GM23248 (cell line): ENCODE measurements around the gene TMEM184C. TPM values are rescaled to one million over a fixed set of nuclear protein-coding genes. Genes with fewer than 3 reads are reported as not detected.

Experiments used
- DNase-seq: peaks from one replicate; pipeline ENCODE4 v3.0.0-alpha.2; 2015
- H2AFZ ChIP-seq: fragments of 200-600 bp; sonication (generic); 2 replicates; pipeline ENCODE4 v1.6.1; 2016; ENCODE audit warnings: antibody characterized with exemption
- H3F3A ChIP-seq: fragments of 200-600 bp; sonication (generic); 2 replicates; pipeline ENCODE4 v1.6.1; 2016; ENCODE audit warnings: mild to moderate bottlenecking, antibody characterized with exemption, mixed run types; ENCODE audit not compliant: insufficient read depth
- H3K27ac ChIP-seq: fragments of 200-600 bp; sonication (generic); 2 replicates; pipeline ENCODE4 v1.5.1; 2016; ENCODE audit warnings: mild to moderate bottlenecking
- H3K27me3 ChIP-seq: fragments of 200-600 bp; sonication (generic); replicated peaks from 2 replicates; pipeline ENCODE4 v1.6.1; 2016; ENCODE audit warnings: mild to moderate bottlenecking; ENCODE audit not compliant: insufficient read depth
- H3K36me3 ChIP-seq: fragments of 200-600 bp; sonication (generic); 2 replicates; pipeline ENCODE4 v1.6.1; 2016; ENCODE audit warnings: low read depth, mild to moderate bottlenecking
- H3K4me1 ChIP-seq: fragments of 200-600 bp; sonication (generic); 2 replicates; pipeline ENCODE4 v1.6.1; 2016; ENCODE audit warnings: mild to moderate bottlenecking; ENCODE audit not compliant: insufficient read depth
- H3K4me2 ChIP-seq: fragments of 200-600 bp; sonication (generic); one replicate; pipeline ENCODE4 v1.6.1; 2016; ENCODE audit warnings: mild to moderate bottlenecking; ENCODE audit not compliant: unreplicated experiment
- H3K4me3 ChIP-seq: fragments of 200-600 bp; sonication (generic); 2 replicates; pipeline ENCODE4 v1.5.1; 2016; ENCODE audit warnings: mild to moderate bottlenecking
- H3K79me2 ChIP-seq: fragments of 200-600 bp; sonication (generic); 2 replicates; pipeline ENCODE4 v1.6.1; 2016; ENCODE audit warnings: mild to moderate bottlenecking; ENCODE audit not compliant: insufficient read depth
- H3K9ac ChIP-seq: fragments of 200-600 bp; sonication (generic); 2 replicates; pipeline ENCODE4 v1.6.1; 2016; ENCODE audit warnings: mild to moderate bottlenecking
- H3K9me2 ChIP-seq: fragments of 200-600 bp; sonication (generic); 2 replicates; pipeline ENCODE4 v1.6.1; 2016; ENCODE audit warnings: mixed run types, mild to moderate bottlenecking, moderate library complexity; ENCODE audit not compliant: insufficient read depth
- H3K9me3 ChIP-seq: fragments of 200-600 bp; sonication (generic); one replicate; pipeline ENCODE4 v1.6.1; 2017; ENCODE audit warnings: low read depth
- H4K20me1 ChIP-seq: fragments of 200-600 bp; sonication (generic); 2 replicates; pipeline ENCODE4 v1.6.0; 2016; ENCODE audit not compliant: insufficient read depth
- EZH2 ChIP-seq: fragments of 200-600 bp; sonication (generic); IDR thresholded peaks from 2 replicates; pipeline ENCODE4 v1.6.1; 2018; ENCODE audit warnings: antibody characterized with exemption, mild to moderate bottlenecking; ENCODE audit not compliant: insufficient read depth, poor library complexity, severe bottlenecking
- EZH2phosphoT487 ChIP-seq: fragments of 200-600 bp; sonication (generic); IDR thresholded peaks from 2 replicates; pipeline ENCODE4 v1.6.1; 2018; ENCODE audit warnings: antibody characterized with exemption, moderate library complexity, mild to moderate bottlenecking, low read depth; ENCODE audit not compliant: insufficient read depth
- WGBS, 2 experiments: methylation state at CpG; one replicate each; pipeline ENCODE4 v1.1.6; 2015 to 2017; ENCODE audit warnings: low lambda C conversion rate in 2 of 2, low coverage in 1 of 2; ENCODE audit errors: missing lambda C conversion rate in 2 of 2; 5-methylcytosine and 5-hydroxymethylcytosine counted together
- in situ Hi-C: fragments of 300-500 bp; cut with MboI; formaldehyde crosslinking; loops from 2 replicates; pipeline ENCODE4 v1.15.0; 2020
- polyA plus RNA-seq: library from polyadenylated mRNA; unstranded; fragments of >200 nt; fragmentation: Nextera tagmentation; extraction: Ambion mirVana; gene quantifications from 2 replicates; pipeline ENCODE4 v1.2.1, GENCODE V29; 2016
- total RNA-seq: library from RNA; depleted of rRNA; stranded (reverse); fragments of >200 nt; shearing (Covaris generic); gene quantifications from 2 replicates; pipeline ENCODE4 v1.2.3, GENCODE V29; 2014

TMEM184C gene
- total and polyA plus RNA-seq, 2 experiments from 2014 or later = 26.2 to 36.5 TPM

DNA sequence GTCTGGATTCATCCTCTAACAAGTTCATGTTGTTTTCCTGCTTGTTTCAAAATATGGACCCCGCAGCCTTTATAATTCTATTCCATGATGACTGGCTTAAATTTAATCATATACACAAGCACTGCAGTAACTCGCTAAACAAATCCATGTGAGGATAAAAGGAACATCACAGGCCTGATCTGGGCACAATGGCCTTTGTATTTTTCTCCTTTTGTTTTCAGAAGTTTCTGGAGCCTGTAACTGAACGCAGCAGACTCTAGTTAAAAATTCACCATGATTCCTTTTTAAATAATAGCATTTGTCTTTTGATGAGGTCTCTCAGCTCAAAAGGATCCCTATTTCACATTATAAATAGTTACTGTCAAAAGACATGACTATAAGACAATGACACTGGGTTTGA, 30.2 kb upstream of the TMEM184C start:
- Histone ChIP-seq H3K4me1 (peaks cover 14% of the 10 kb centered on the region), H3K9me3 (no peaks in the 10 kb centered on the region), H3K79me2 (no peaks in the 10 kb centered on the region), H4K20me1 (no peaks in the 10 kb centered on the region), H3K4me3 (no peak overlapping the region), H3K9me2 (no peaks in the 10 kb centered on the region), H3K27ac (no peak overlapping the region), H3K36me3 (no peaks in the 10 kb centered on the region), H3K9ac (no peak overlapping the region), H3K4me2 (no peak overlapping the region), H3F3A (peaks cover 8% of the 10 kb centered on the region; the same call in 1 of the 2 replicates), H3K27me3 (no peaks in the 10 kb centered on the region), H2AFZ (peak overlapping the region; percentile 56)
- WGBS, 2 experiments = 59 to 60% methylated on average over 3 of the region's 3 CpGs
- TF ChIP-seq EZH2 (no peak), EZH2phosphoT487 (no peak)
- in situ Hi-C loops = no loop called here
- no peak for DNase-seq

GRCh38 chr4:147589586-147589985, 27.6 kb upstream of the TMEM184C start:
- TF ChIP-seq EZH2phosphoT487 (no peak), EZH2 (no peak)
- peaks cover 9% of the 10 kb centered on the region for H3K4me1 ChIP-seq
- H3K36me3 ChIP-seq = no peaks in the 10 kb centered on the region
- H3K27ac ChIP-seq = no peak overlapping the region
- H3K4me3 ChIP-seq = no peak overlapping the region
- H3K79me2 ChIP-seq = no peaks in the 10 kb centered on the region
- H3K9me3 ChIP-seq = no peaks in the 10 kb centered on the region
- H3K9me2 ChIP-seq = no peaks in the 10 kb centered on the region
- WGBS, 2 experiments = 19 to 30% methylated on average over 1 of the region's 1 CpG
- H4K20me1 ChIP-seq = no peaks in the 10 kb centered on the region
- in situ Hi-C loops = no loop called here
- H3K9ac ChIP-seq = no peak overlapping the region
- DNase-seq = peak; percentile 31
- H2AFZ ChIP-seq = peak overlapping the region; percentile 54; the same call in 1 of the 2 replicates
- H3K4me2 ChIP-seq = peak overlapping the region; percentile 61
- H3F3A ChIP-seq = 0 out of 2 replicates have a peak, but pooled peaks cover 5% of the 10 kb centered on the region
- no peaks in the 10 kb centered on the region for H3K27me3 ChIP-seq

DNA sequence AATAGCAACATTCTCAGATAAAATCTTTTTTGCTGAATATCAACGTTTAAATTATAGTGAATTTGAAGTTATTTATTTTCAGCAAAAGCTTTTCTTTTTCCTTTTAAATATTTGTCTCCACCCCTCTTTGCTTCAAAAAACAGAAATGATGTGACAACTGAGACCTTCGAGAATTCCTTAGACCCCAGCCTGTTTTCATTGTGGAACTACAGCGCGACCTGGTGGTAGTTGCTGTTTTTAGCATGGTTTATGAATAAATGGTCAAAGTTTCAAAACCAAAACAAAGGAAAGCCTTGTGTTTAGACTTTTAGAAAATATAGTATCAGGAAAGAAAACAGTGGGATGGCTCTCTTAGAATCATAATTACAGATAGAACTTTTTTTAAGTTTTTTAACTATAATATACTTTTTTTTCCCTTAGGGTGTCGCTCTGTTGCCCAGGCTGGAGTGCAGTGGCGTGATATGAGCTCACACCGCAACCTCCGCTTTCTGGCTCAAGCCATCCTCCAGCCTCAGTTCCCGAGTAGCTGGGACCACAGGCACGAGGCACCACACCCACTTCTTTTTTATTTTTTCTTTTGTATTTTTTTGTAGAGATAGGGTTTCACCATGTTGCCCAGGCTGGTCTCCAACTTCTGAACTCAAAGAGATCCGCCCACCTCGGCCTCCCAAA, 26.8 kb upstream of the TMEM184C start:
- no peaks in the 10 kb centered on the region for H3K9me3 ChIP-seq
- H3F3A ChIP-seq = 0 out of 2 replicates have a peak, but pooled peaks cover 5% of the 10 kb centered on the region
- H2AFZ ChIP-seq = peak overlapping the region; percentile 54
- no peak overlapping the region for H3K9ac ChIP-seq
- no peak overlapping the region for H3K27ac ChIP-seq
- H4K20me1 ChIP-seq = no peaks in the 10 kb centered on the region
- DNase-seq = peak; percentile 64
- H3K4me1 ChIP-seq = peaks cover 9% of the 10 kb centered on the region
- no peaks in the 10 kb centered on the region for H3K79me2 ChIP-seq
- WGBS, 2 experiments = 43 to 44% methylated on average over 12 of the region's 12 CpGs
- TF ChIP-seq EZH2 = no peak
- TF ChIP-seq EZH2phosphoT487 = no peak
- H3K36me3 ChIP-seq = no peaks in the 10 kb centered on the region
- no peaks in the 10 kb centered on the region for H3K9me2 ChIP-seq
- no peaks in the 10 kb centered on the region for H3K27me3 ChIP-seq
- in situ Hi-C loops = loop anchor here (10.0 kb wide), 1 partner anchor 426 kb away; no protein-coding TSS in a partner anchor
- peak overlapping the region; percentile 13; the same call in 1 of the 2 replicates for H3K4me3 ChIP-seq
- peak overlapping the region; percentile 61 for H3K4me2 ChIP-seq

DNA sequence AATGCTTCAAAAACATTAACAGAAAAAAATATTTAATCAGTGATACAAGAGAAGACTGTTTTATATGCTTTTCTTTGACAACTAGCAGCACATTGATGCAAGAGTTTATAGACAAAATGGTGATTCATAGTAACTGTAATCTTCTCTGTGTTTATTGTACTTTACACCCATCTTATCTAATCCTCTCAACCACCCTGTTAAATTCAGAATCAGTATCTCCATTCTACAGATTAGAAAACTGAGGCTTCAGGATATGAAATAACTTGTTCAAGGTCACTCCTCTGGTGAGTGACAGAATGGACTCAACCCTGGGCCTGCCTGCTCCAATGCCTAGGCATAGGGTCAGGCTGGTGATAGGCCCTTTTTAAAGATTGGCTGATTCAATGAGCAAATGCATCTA, 26.1 kb upstream of the TMEM184C start:
- in situ Hi-C loops = loop anchor here (10.0 kb wide), 1 partner anchor 426 kb away; no protein-coding TSS in a partner anchor
- no peaks in the 10 kb centered on the region for H3K9me2 ChIP-seq
- no peak for DNase-seq
- no peak overlapping the region for H3K4me2 ChIP-seq
- H2AFZ ChIP-seq = peak overlapping the region; percentile 54; the same call in 1 of the 2 replicates
- 0 out of 2 replicates have a peak, but pooled peaks cover 5% of the 10 kb centered on the region for H3F3A ChIP-seq
- no peak overlapping the region for H3K27ac ChIP-seq
- peaks cover 9% of the 10 kb centered on the region for H3K4me1 ChIP-seq
- H4K20me1 ChIP-seq = no peaks in the 10 kb centered on the region
- H3K27me3 ChIP-seq = no peaks in the 10 kb centered on the region
- no peaks in the 10 kb centered on the region for H3K36me3 ChIP-seq
- TF ChIP-seq EZH2 (no peak), EZH2phosphoT487 (no peak)
- no peaks in the 10 kb centered on the region for H3K79me2 ChIP-seq
- H3K9me3 ChIP-seq = no peaks in the 10 kb centered on the region
- no peak overlapping the region for H3K4me3 ChIP-seq
- H3K9ac ChIP-seq = no peak overlapping the region
